ENCODE measurements around the gene IMP3.
"Not testable (repeated sequence)": the region's sequence is repeated elsewhere in the genome, so short reads cannot be mapped to it uniquely, and the experiment has no call there.

The IMP3 gene

DNA sequence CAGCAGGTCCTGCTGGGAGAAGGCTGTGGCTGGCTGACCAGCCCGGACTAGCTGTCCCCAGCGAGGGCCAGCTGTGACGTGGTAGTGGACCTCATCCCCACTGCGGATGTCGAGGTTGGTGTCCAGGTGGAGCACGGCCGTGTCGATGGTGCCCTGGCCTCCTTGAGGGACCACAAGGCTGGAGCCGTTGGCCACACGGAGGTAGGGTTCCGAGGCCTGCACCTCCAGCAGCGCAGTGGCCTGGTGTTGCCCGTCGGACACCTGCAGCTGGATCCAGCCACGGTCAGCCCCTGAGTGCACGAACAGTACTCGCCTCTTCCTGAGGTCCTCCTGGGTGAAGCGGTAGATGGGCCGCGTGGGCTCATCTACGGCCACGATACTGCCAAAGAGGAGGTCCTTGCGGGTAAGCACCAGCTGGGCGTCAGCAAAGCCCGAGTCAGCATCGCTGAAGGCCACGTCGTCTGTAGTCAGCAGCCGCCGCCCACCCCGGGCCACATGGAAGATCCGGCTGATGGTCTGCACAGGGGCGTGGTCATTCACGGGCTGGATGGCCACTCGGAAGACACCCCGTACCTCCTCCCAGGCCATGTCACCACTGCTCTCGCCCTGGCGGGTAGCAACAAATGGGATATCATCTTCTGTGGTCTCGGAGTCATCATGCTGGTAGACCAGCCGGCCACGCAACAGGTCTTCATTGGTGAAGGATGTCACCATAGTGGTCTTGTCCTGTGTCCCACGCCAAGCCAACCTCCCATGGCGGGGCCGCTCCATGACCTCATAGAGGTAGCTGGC is 47.7 kb upstream of the IMP3 start:
- no peak overlapping the region for H4K91ac ChIP-seq (ENCODE audit: low read length)
- H3K4me3 ChIP-seq (ENCODE audit: insufficient read depth in 1 of 2, low read depth in 1 of 2, low read length in 2 of 2), result no peak overlapping the region
- H3K79me1 ChIP-seq (replicated peaks; ENCODE audit: low read length, poor library complexity, severe bottlenecking), result no peaks in the 10 kb centered on the region
- H3K4me2 ChIP-seq (ENCODE audit: low read length, poor library complexity, severe bottlenecking), result no peak overlapping the region
- no peak overlapping the region for H2BK5ac ChIP-seq (ENCODE audit: low read depth, low read length, poor library complexity, severe bottlenecking)
- no peak overlapping the region for H2BK12ac ChIP-seq (ENCODE audit: low read length in 2 of 2)
- H3K27me3 ChIP-seq (ENCODE audit: control insufficient read depth in 1 of 2, insufficient read depth in 1 of 2, low read length in 2 of 2), result no peaks in the 10 kb centered on the region
- no peak overlapping the region for H3K9ac ChIP-seq (ENCODE audit: low read length)
- DNase-seq, result no peak
- H2BK15ac ChIP-seq (ENCODE audit: low read depth, poor library complexity, severe bottlenecking), result no peak overlapping the region
- H3K14ac ChIP-seq (ENCODE audit: low read length in 2 of 2), result no peak overlapping the region
- H3K27ac ChIP-seq (ENCODE audit: low read length, poor library complexity, severe bottlenecking), result no peak overlapping the region
- H2AK5ac ChIP-seq (ENCODE audit: low read length, severe bottlenecking), result no peak overlapping the region
- H3K4me1 ChIP-seq (ENCODE audit: control insufficient read depth, insufficient read depth, low read depth, low read length), result peaks cover 7% of the 10 kb centered on the region
- no peak overlapping the region for H3K18ac ChIP-seq (ENCODE audit: low read depth in 1 of 2, low read length in 2 of 2)
- no peak overlapping the region for H3K23ac ChIP-seq (ENCODE audit: low read length in 2 of 2)
- no peaks in the 10 kb centered on the region for H3K9me3 ChIP-seq (ENCODE audit: control insufficient read depth, low read length)
- no peak overlapping the region for H2BK120ac ChIP-seq (ENCODE audit: low read depth, low read length)
- H4K8ac ChIP-seq (ENCODE audit: low read length), result no peak overlapping the region
- H3K36me3 ChIP-seq (ENCODE audit: control insufficient read depth in 1 of 2, insufficient read depth in 2 of 2, low read depth in 1 of 2, low read length in 2 of 2), result peaks cover 33 to 52% of the 10 kb centered on the region in 2 experiments
- H2AFZ ChIP-seq (ENCODE audit: low read depth, low read length), result no peak overlapping the region
- H3K4ac ChIP-seq (ENCODE audit: low read depth in 1 of 2, low read length in 2 of 2), result no peak overlapping the region
- 97% methylated on average over 44 of the region's 44 CpGs for WGBS

DNA sequence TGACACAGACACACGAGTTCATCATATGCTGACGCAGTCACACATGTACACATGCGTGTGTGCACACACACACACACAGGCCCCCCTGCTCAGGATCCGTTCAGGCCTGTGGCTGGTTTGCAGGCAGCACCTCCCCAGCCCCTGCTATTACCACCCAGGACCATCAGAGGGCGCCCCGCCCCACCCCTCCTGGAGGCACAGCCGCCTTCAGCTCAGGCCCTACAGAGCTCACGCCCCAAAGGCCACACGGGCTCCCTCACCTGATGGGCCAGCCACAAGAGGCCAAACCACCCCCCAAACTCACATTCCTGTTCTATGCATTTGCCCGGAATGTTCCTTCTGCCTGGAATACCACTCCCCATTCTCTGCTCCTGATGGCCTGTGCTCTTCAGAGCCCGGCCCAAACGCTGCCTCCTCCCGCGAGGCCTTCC is 46.2 kb upstream of the IMP3 start:
- H3K18ac ChIP-seq (ENCODE audit: low read depth in 1 of 2, low read length in 2 of 2); H3K4me3 ChIP-seq (ENCODE audit: insufficient read depth in 1 of 2, low read depth in 1 of 2, low read length in 2 of 2); H3K79me1 ChIP-seq (replicated peaks; ENCODE audit: low read length, poor library complexity, severe bottlenecking); H3K27me3 ChIP-seq (ENCODE audit: control insufficient read depth in 1 of 2, insufficient read depth in 1 of 2, low read length in 2 of 2); H4K91ac ChIP-seq (ENCODE audit: low read length); H4K8ac ChIP-seq (ENCODE audit: low read length); H2AFZ ChIP-seq (ENCODE audit: low read depth, low read length); H2AK5ac ChIP-seq (ENCODE audit: low read length, severe bottlenecking); H3K9me3 ChIP-seq (ENCODE audit: control insufficient read depth, low read length); H3K14ac ChIP-seq (ENCODE audit: low read length in 2 of 2); H3K23ac ChIP-seq (ENCODE audit: low read length in 2 of 2); H2BK5ac ChIP-seq (ENCODE audit: low read depth, low read length, poor library complexity, severe bottlenecking); H2BK120ac ChIP-seq (ENCODE audit: low read depth, low read length); H3K27ac ChIP-seq (ENCODE audit: low read length, poor library complexity, severe bottlenecking); H2BK15ac ChIP-seq (ENCODE audit: low read depth, poor library complexity, severe bottlenecking); H3K9ac ChIP-seq (ENCODE audit: low read length); H3K4me2 ChIP-seq (ENCODE audit: low read length, poor library complexity, severe bottlenecking); H3K4ac ChIP-seq (ENCODE audit: low read depth in 1 of 2, low read length in 2 of 2): not testable (repeated sequence)
- Histone ChIP-seq H3K4me1 (ENCODE audit: control insufficient read depth, insufficient read depth, low read depth, low read length) (peaks cover 10% of the 10 kb centered on the region), H3K36me3 (ENCODE audit: control insufficient read depth in 1 of 2, insufficient read depth in 2 of 2, low read depth in 1 of 2, low read length in 2 of 2) (peaks cover 45 to 65% of the 10 kb centered on the region in 2 experiments), H2BK12ac (ENCODE audit: low read length in 2 of 2) (peak overlapping the region in 1 of 2 experiments; percentile 19)
- peak; percentile 68 for DNase-seq
- WGBS, result 42% methylated on average over 12 of the region's 14 CpGs

DNA sequence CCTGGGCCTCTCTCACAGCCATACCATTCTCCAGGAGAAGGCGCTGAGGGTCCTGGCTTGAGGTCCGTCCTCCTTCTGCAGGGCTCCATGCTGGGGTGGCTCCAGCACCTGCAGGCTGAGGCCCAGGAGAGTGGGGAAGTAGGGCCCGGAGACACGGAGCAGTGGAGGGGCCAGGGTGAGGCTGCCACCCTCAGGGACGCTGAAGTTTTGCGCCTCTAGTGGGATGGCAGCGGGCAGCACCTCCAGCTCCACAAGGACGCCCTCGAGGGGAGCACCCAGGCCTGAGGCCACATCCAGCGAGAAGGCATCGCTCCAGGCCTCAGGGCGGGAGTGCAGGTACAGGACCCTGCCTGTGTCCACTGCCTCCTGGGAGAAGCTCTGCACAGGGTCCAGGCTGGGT is 45.2 kb upstream of the IMP3 start:
- H3K4me2 ChIP-seq (ENCODE audit: low read length, poor library complexity, severe bottlenecking), result no peak overlapping the region
- no peak overlapping the region for H3K4me3 ChIP-seq (ENCODE audit: insufficient read depth in 1 of 2, low read depth in 1 of 2, low read length in 2 of 2)
- H3K4ac ChIP-seq (ENCODE audit: low read depth in 1 of 2, low read length in 2 of 2), result no peak overlapping the region
- no peak overlapping the region for H4K91ac ChIP-seq (ENCODE audit: low read length)
- H4K8ac ChIP-seq (ENCODE audit: low read length), result no peak overlapping the region
- no peaks in the 10 kb centered on the region for H3K9me3 ChIP-seq (ENCODE audit: control insufficient read depth, low read length)
- H3K27ac ChIP-seq (ENCODE audit: low read length, poor library complexity, severe bottlenecking), result no peak overlapping the region
- no peak overlapping the region for H2BK15ac ChIP-seq (ENCODE audit: low read depth, poor library complexity, severe bottlenecking)
- no peak overlapping the region for H3K23ac ChIP-seq (ENCODE audit: low read length in 2 of 2)
- H3K14ac ChIP-seq (ENCODE audit: low read length in 2 of 2), result no peak overlapping the region
- H2BK12ac ChIP-seq (ENCODE audit: low read length in 2 of 2), result no peak overlapping the region
- H2AK5ac ChIP-seq (ENCODE audit: low read length, severe bottlenecking), result no peak overlapping the region
- no peak for DNase-seq
- H3K27me3 ChIP-seq (ENCODE audit: control insufficient read depth in 1 of 2, insufficient read depth in 1 of 2, low read length in 2 of 2), result no peaks in the 10 kb centered on the region
- H2AFZ ChIP-seq (ENCODE audit: low read depth, low read length), result no peak overlapping the region
- peaks cover 10% of the 10 kb centered on the region for H3K4me1 ChIP-seq (ENCODE audit: control insufficient read depth, insufficient read depth, low read depth, low read length)
- no peak overlapping the region for H3K9ac ChIP-seq (ENCODE audit: low read length)
- H3K18ac ChIP-seq (ENCODE audit: low read depth in 1 of 2, low read length in 2 of 2), result no peak overlapping the region
- H3K36me3 ChIP-seq (ENCODE audit: control insufficient read depth in 1 of 2, insufficient read depth in 2 of 2, low read depth in 1 of 2, low read length in 2 of 2), result peaks cover 45 to 60% of the 10 kb centered on the region in 2 experiments
- 88% methylated on average over 12 of the region's 12 CpGs for WGBS
- H3K79me1 ChIP-seq (replicated peaks; ENCODE audit: low read length, poor library complexity, severe bottlenecking), result no peaks in the 10 kb centered on the region
- no peak overlapping the region for H2BK5ac ChIP-seq (ENCODE audit: low read depth, low read length, poor library complexity, severe bottlenecking)
- no peak overlapping the region for H2BK120ac ChIP-seq (ENCODE audit: low read depth, low read length)

DNA sequence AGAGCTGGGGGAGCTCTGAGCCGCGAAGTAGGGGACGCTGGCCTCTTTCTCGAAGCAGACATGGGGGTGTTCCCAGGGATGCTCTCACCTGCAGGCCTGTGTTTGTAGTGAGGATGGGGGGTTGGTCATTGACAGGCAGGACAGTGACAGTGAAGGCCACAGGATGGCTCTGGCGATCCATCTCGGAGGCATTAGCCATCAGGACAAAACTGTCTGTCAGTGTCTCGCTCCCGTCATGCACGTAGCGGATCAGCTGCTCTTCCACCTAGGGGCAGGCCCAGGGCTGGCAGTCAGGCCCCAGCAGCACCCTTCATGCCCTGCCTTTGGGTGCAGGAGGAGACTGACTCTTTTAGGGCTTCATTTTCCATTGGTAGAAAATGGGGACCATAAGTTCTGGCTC is 44.6 kb upstream of the IMP3 start:
- H2BK15ac ChIP-seq (ENCODE audit: low read depth, poor library complexity, severe bottlenecking), result no peak overlapping the region

More for the DNA sequence above, 44.6 kb upstream of the IMP3 start:
- no peak overlapping the region for H3K4me2 ChIP-seq (ENCODE audit: low read length, poor library complexity, severe bottlenecking)
- DNase-seq, result no peak
- no peak overlapping the region for H3K23ac ChIP-seq (ENCODE audit: low read length in 2 of 2)
- H2BK12ac ChIP-seq (ENCODE audit: low read length in 2 of 2), result no peak overlapping the region
- no peak overlapping the region for H4K8ac ChIP-seq (ENCODE audit: low read length)
- H4K91ac ChIP-seq (ENCODE audit: low read length), result no peak overlapping the region
- no peak overlapping the region for H2AK5ac ChIP-seq (ENCODE audit: low read length, severe bottlenecking)
- H2BK120ac ChIP-seq (ENCODE audit: low read depth, low read length), result no peak overlapping the region
- H3K9ac ChIP-seq (ENCODE audit: low read length), result no peak overlapping the region
- no peak overlapping the region for H2AFZ ChIP-seq (ENCODE audit: low read depth, low read length)
- H3K27ac ChIP-seq (ENCODE audit: low read length, poor library complexity, severe bottlenecking), result no peak overlapping the region
- H3K18ac ChIP-seq (ENCODE audit: low read depth in 1 of 2, low read length in 2 of 2), result no peak overlapping the region
- H3K4me3 ChIP-seq (ENCODE audit: insufficient read depth in 1 of 2, low read depth in 1 of 2, low read length in 2 of 2), result no peak overlapping the region
- H3K14ac ChIP-seq (ENCODE audit: low read length in 2 of 2), result no peak overlapping the region
- peaks cover 2% of the 10 kb centered on the region for H3K79me1 ChIP-seq (replicated peaks; ENCODE audit: low read length, poor library complexity, severe bottlenecking)
- WGBS, result 89% methylated on average over 10 of the region's 10 CpGs
- H3K4ac ChIP-seq (ENCODE audit: low read depth in 1 of 2, low read length in 2 of 2), result no peak overlapping the region
- H3K36me3 ChIP-seq (ENCODE audit: control insufficient read depth in 1 of 2, insufficient read depth in 2 of 2, low read depth in 1 of 2, low read length in 2 of 2), result peaks cover 45 to 57% of the 10 kb centered on the region in 2 experiments
- H3K27me3 ChIP-seq (ENCODE audit: control insufficient read depth in 1 of 2, insufficient read depth in 1 of 2, low read length in 2 of 2), result no peaks in the 10 kb centered on the region
- peaks cover 10% of the 10 kb centered on the region for H3K4me1 ChIP-seq (ENCODE audit: control insufficient read depth, insufficient read depth, low read depth, low read length)
- no peaks in the 10 kb centered on the region for H3K9me3 ChIP-seq (ENCODE audit: control insufficient read depth, low read length)
- no peak overlapping the region for H2BK5ac ChIP-seq (ENCODE audit: low read depth, low read length, poor library complexity, severe bottlenecking)
